ENCODE results near the gene BAIAP2L2. TPM values are rescaled to one million over a fixed set of nuclear protein-coding genes. Genes with fewer than 3 reads are reported as not detected.

BAIAP2L2 gene
- total and polyA plus RNA-seq, 4 donors = 0.17 to 1.0 (median 0.46) TPM

- DNase-seq (no peak), ATAC-seq (ENCODE audit: insufficient read depth, low FRiP score) (no peak)
- no peaks in the 10 kb centered on the region for H3K4me1 ChIP-seq (ENCODE audit: control insufficient read depth in 5 of 5, insufficient read depth in 5 of 5, low read length in 5 of 5)
- peaks cover 0 to 11% (median 0%) of the 10 kb centered on the region in 4 donors for H3K36me3 ChIP-seq (ENCODE audit: control insufficient read depth in 4 of 4, insufficient read depth in 4 of 4, low read length in 4 of 4)
- no peak overlapping the region for H3K27ac ChIP-seq (ENCODE audit: low read depth in 1 of 2, low read length in 1 of 2)
- H3K9ac ChIP-seq (ENCODE audit: insufficient read depth in 1 of 2, low read length in 2 of 2) = no peak overlapping the region
- no peaks in the 10 kb centered on the region for H3K27me3 ChIP-seq (ENCODE audit: control insufficient read depth in 3 of 3, insufficient read depth in 3 of 3, low read length in 2 of 3)
- no peaks in the 10 kb centered on the region for H3K9me3 ChIP-seq (ENCODE audit: control insufficient read depth in 4 of 4, insufficient read depth in 3 of 4, low read length in 3 of 4)
- TF ChIP-seq CTCF (IDR thresholded peaks at IDR 0.05; ENCODE audit: control extremely low read depth, extremely low read depth) = no peak
- no peak overlapping the region for H3K4me3 ChIP-seq
- 95 to 97% methylated on average over 22 to 23 of the region's 23 CpGs for WGBS, 2 donors
Observed at GRCh38 chr22:38126928-38127668, 16.6 kb upstream of the BAIAP2L2 start.

- 90 to 93% methylated on average over 11 of the region's 11 CpGs for WGBS, 2 donors
- ATAC-seq (ENCODE audit: insufficient read depth, low FRiP score) = no peak
- no peaks in the 10 kb centered on the region for H3K9me3 ChIP-seq (ENCODE audit: control insufficient read depth in 4 of 4, insufficient read depth in 3 of 4, low read length in 3 of 4)
Observed at GRCh38 chr22:38125751-38126201, 15.3 kb upstream of the BAIAP2L2 start.

GRCh38 chr22:38125038-38125610, 14.6 kb upstream of the BAIAP2L2 start:
- no peak for DNase-seq
- 97 to 99% methylated on average over 14 of the region's 14 CpGs for WGBS, 2 donors

More at GRCh38 chr22:38125751-38126201, 15.3 kb upstream of the BAIAP2L2 start:
- H3K9ac ChIP-seq (ENCODE audit: insufficient read depth in 1 of 2, low read length in 2 of 2) = no peak overlapping the region
- no peaks in the 10 kb centered on the region for H3K27me3 ChIP-seq (ENCODE audit: control insufficient read depth in 3 of 3, insufficient read depth in 3 of 3, low read length in 2 of 3)
- no peak for TF ChIP-seq CTCF (IDR thresholded peaks at IDR 0.05; ENCODE audit: control extremely low read depth, extremely low read depth)
- no peak for DNase-seq
- no peak overlapping the region for H3K4me3 ChIP-seq
- H3K27ac ChIP-seq (ENCODE audit: low read depth in 1 of 2, low read length in 1 of 2) = no peak overlapping the region
- peaks cover 0 to 11% (median 0%) of the 10 kb centered on the region in 4 donors for H3K36me3 ChIP-seq (ENCODE audit: control insufficient read depth in 4 of 4, insufficient read depth in 4 of 4, low read length in 4 of 4)
- H3K4me1 ChIP-seq (ENCODE audit: control insufficient read depth in 5 of 5, insufficient read depth in 5 of 5, low read length in 5 of 5) = no peaks in the 10 kb centered on the region

More at GRCh38 chr22:38125038-38125610, 14.6 kb upstream of the BAIAP2L2 start:
- no peak for TF ChIP-seq CTCF (IDR thresholded peaks at IDR 0.05; ENCODE audit: control extremely low read depth, extremely low read depth)
- no peaks in the 10 kb centered on the region for H3K27me3 ChIP-seq (ENCODE audit: control insufficient read depth in 3 of 3, insufficient read depth in 3 of 3, low read length in 2 of 3)
- no peak for ATAC-seq (ENCODE audit: insufficient read depth, low FRiP score)
- no peaks in the 10 kb centered on the region for H3K4me1 ChIP-seq (ENCODE audit: control insufficient read depth in 5 of 5, insufficient read depth in 5 of 5, low read length in 5 of 5)
- H3K9ac ChIP-seq (ENCODE audit: insufficient read depth in 1 of 2, low read length in 2 of 2) = no peak overlapping the region
- H3K36me3 ChIP-seq (ENCODE audit: control insufficient read depth in 4 of 4, insufficient read depth in 4 of 4, low read length in 4 of 4) = peaks cover 0 to 11% (median 0%) of the 10 kb centered on the region in 4 donors
- no peak overlapping the region for H3K27ac ChIP-seq (ENCODE audit: low read depth in 1 of 2, low read length in 1 of 2)
- no peak overlapping the region for H3K4me3 ChIP-seq
- H3K9me3 ChIP-seq (ENCODE audit: control insufficient read depth in 4 of 4, insufficient read depth in 3 of 4, low read length in 3 of 4) = no peaks in the 10 kb centered on the region

All from lung (tissue), 12 donors.